NK-92 treated with Interleukin-12 subunit alpha and Interleukin-12 subunit beta, amount 100 ng/mL, for 24 hours (cell line): ENCODE results near the gene NFX1.
A peak's percentile ranks its signal among the peaks of the same experiment; 100 is the strongest.

Source experiments
- DNase-seq: peaks from one replicate; lab custom pipeline; 2025; lab: John Stamatoyannopoulos, UW

Gene NFX1

DNA sequence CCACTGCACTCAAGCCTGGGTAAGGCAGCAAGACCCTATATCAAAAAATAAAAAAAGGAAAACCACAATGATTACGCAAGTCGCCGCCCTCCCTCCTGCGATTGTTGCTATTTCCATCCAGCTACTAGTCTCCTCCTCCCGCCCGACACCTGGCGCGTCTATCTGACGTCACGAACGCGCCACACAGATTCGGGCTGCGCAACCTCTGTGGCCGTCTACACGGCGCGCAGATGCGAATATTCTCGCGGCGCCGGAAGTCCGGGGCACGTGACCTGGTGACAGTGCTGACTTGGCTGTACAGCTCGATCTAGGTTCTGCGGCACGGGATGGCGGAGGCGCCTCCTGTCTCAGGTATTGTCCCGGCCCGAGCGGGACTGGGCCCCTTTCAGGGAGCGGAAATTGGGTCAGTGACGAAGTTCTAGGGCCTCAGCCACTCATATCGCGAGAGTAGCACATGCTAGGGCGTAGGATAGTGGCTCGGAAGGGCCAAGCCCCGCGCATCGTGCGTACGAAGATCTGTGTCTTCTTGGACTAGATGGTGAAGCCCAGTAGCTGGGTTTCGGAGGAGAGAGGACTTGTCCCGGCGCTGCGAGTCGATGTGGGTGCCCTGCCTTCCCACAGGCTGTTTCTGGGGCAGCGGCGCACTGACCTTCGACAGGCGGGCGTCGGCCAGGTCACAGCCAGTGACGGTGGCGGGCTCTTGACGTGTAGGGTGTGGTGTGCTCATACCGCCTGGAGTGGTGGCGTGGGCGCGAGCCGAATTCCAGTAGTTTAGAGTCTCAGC, at the start of gene NFX1:
Gene NFX1, plus strand, starts transcription at position 270 of the 784 bp plus-strand sequence. Its CDS starts 57 bp downstream, at position 327.
- peak; percentile 93 for DNase-seq

DNA sequence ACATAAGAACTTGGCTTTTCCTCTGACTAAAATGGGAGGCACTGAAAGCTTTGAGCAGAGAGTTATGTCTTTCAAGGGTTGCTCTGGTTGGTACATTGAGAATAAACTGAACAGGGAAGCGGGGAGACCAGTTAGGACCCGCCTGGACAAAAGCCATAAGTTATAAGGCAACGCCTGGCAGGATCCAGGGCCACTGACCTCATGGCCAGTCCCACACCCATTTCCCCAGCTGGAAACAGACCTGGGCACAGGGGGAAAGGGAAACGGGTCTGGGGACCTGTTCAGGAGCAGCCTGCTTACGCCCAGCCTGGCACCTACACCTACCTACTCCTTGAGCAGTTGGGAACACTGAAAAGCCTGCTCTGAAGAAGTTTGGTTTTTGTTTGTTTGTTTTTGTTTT, 49.0 kb upstream of the NFX1 start:
- DNase-seq = no peak

DNA sequence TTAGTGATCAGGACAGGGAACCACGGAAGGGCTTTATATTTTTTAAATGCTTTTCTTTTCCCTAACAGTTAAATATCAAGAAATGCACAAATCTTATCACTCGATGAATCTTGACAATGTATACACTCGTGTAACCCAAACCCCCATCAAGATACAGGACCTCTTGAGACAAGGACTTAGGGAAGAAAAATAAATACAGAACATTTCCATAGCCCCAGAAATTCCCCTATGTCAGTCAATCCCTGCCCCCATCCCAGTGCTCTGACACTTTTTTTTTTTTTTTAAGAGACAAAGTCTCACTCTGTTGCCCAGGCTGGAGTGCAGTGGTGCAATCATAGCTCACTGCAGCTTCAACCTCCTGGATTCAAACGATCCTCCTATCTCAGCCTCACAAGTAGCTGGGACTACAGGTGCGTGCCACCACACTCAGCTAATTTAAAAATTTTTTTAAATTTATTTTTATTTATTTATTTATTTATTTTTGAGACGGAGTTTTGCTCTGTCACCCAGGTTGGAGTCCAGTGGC, 47.6 kb upstream of the NFX1 start:
- DNase-seq = no peak

DNA sequence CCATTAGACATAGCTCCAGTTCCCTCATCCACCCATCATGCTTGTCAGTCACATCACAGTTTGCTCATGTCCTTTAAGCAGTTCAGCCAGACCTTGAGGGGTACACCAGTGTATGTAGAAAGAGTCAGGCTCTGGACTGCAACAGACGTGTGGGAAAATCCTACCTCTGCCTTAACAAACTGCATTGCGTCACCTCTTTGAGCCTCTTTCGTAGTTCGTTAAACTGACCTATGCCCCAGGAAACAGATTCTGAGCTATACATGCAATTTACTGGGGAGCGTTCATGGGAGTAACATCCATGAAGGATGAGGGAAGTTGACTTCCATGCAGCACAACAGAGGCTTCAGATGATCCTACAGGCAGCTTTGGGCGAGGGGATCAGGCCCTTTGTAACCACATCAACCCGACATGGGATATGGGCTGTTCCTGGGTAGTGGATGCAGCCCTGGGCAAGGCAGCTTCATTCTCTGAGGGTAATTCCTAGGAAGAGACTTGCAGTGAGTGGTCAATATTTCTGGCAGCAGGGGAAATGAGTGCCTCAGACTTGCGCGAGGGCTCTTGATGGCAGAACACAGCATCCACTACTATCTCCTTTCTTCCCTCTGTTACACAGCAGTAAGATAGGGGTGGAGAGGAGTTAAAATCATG, 46.1 kb upstream of the NFX1 start:
- DNase-seq = no peak

DNA sequence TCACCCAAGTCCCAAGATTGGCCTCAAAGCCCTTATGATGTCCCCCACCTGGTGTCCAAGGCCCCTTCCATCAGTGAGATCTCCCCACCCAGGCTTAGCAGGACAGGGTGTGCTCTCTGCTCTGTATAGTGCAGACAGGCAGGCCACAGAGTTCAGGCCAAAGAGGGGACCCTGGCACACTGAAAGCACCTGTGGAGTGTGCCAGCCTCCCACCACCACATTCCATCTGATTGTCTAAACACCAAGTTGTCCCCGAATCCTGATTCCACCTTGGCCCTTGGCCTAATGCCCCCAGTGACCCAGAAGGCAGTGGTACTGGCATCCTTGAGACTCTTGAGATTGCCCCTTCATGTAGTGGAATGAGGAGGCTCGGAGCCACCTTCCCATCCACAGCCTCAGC, 45.0 kb upstream of the NFX1 start:
- DNase-seq = no peak

DNA sequence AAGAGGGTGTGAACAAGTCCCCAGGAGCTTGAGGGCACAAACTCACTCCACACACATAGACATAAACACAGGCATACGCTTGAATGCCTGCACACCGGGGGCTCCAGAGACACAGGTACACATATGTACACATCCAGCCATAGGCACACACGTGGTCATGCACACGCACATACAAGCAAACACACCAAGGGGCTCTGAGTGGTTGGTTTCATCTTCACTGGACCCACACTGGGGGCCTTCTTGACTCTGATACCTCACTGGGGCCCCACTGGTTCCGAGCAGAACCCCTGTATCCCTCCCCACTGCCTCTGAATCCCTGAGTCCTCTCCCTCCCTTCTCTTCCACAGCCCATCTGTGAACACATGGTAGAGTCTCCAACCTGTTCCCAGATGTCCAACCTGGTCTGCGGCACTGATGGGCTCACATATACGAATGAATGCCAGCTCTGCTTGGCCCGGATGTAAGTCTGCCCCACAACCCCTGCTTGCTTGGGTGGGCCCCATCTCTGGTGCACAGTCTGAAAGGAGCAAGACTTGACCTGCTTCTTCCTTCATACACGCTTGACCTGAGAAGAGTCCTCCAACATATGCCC, 44.0 kb upstream of the NFX1 start:
- no peak for DNase-seq

DNA sequence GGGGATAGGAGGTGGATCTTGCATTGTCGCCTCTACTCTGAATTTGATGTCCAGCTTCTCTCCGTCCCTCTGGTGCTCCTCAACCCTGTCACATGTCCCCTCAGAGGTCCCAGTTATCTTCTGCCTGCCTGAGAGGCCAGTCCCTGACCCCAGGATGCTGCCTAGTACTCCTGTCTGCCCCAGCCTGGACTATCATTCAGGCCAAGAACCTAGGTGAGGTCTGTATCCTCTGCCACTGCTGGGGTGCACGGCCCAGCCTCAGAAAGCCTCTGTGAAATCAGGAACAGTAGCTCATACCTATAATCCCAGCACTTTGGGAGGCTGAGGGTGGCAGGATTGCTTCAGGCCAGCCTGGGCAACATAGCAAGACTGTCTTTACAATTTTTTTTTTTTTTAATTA, 41.7 kb upstream of the NFX1 start:
- DNase-seq = no peak

DNA sequence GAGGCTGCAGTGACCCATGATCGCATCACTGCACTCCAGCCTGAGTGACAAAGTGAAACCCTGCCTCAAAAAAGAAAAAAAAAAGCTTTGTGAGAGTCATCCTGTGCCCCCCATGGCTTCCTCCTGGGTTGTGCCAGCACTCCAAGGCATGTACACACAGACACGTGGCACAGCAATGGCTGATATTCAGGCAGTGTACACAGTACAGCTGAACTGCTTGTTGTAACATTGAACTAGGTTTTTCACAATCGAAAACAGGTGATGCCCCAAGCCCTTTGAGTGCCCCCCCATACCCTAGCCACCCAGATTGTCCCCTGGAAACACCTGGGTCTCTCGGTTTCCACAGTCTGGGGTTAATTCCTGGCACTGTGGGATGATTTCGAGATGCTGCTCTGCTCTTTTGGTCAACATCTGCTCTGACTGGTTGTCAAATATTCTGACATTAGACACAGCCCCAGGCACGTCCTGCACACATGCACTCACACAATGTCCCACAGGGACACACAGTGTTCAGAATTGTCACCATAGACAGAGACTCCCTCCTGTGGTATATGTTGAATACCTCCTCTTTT, 41.1 kb upstream of the NFX1 start:
- DNase-seq = no peak

DNA sequence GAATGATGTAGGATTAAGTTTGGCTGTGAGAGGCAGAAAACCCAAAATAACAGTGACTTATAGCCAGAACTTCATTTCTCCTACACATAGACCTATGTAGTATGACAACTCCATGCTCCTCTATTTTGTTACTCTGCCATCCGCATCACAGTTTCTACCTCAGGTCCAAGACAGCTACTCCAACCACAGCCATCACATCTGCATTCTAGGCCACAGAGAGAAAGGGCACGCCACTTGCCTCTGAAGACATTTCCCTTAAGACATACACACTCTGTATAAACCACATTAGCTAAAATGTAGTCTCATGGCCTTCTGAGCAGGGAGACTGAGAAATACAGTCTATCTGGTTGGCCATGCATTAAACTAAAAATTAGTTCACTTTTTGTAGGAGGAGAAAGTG, 40.3 kb upstream of the NFX1 start:
- no peak for DNase-seq

DNA sequence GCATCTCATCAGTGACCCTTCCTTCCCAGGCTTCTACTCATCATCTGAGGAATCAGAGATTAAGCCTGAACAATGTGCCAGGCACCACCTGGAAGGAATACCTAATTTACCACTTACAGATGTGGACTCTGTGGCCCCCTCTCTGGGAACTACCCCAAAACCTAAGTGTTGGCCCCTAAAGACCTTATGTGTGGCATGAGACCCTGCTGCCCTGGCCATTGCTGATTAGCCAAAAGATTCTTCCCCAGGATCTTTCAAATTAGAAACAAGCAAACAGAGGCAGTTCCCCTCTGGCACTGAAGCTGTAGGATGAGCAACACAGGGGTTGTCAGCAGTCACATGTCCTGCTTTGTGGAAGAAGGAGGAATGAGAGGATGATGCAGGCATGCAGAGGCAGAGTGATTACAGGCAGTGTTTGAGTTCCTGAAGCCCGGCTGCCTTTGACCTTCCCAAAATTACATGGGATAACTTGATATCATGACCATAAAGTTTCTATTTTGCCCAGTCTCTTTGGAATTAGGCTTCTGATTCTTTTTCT, 39.8 kb upstream of the NFX1 start:
- DNase-seq = no peak

DNA sequence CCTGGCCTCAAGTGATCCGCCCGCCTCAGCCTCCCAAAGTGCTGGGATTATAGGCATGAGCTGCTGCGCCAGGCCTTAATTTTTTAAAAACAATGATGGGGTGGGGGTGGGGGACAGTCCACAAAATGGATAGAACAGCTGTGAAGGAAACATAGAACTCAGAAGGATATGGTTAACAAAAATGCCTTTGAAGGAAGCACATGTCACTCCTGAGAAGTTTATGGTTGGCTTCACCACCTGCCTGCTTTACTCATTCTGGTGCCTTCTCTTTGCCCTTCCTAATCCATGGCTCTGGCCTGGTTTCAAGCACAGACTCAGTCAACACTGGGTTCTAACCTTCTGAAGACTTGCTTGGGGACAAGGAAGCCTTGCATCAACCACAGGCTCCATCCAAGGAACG, 36.1 kb upstream of the NFX1 start:
- no peak for DNase-seq

DNA sequence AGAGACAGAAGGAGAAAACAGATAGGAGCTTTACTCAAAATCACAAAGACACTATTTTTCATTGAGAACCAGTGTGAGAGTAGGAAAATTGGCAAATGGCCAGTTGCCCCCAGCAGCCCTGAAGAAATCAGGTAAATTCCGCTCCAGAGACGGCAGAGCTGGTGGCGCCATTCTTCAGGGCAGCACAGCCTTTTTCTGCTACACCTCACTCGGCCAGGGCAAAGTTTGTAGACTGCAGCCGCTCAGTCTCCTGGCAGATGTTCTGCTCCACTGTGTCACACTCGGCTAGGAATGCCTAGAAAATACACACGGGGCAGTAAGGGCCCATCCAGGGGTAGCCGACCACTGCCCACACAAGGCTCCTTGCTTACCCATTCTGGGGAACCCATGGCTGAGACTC, 35.3 kb upstream of the NFX1 start:
- DNase-seq = no peak

DNA sequence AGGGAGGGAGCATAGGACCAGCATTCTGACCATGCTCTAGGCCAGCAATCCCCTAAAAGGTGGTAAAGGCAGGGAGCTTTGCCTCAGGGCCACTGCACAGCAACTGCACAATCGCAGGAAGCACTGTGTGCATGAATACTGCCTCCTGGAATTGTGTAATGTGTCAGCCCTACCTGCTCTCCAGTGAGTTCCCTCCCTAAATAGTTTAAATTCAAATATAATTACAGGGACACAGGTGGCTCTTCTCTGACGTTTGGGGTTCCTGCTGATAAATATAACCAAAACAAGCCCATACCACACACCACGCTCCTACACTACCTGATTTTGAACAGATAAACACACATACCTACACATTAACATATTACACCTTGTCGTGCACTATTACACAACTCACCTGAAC, 34.8 kb upstream of the NFX1 start:
- no peak for DNase-seq

DNA sequence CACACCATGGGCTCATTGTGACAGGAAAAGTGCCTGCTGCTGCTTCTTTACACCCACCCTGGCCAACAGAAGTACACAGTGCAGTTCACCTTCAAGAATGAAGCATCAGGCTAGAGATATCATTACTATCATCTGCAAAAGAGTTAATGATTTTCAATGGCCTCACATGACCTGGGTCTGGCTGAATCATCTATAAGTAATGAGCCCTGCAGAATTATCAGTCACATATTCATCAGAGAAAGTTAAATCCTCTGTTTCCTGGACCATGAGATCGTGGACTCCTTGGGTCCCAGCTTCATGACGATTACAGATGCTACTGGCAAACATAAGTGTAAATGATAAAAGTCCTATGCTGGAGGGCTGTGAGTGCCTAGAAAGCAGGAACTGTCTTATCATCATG, 34.1 kb upstream of the NFX1 start:
- DNase-seq = no peak

DNA sequence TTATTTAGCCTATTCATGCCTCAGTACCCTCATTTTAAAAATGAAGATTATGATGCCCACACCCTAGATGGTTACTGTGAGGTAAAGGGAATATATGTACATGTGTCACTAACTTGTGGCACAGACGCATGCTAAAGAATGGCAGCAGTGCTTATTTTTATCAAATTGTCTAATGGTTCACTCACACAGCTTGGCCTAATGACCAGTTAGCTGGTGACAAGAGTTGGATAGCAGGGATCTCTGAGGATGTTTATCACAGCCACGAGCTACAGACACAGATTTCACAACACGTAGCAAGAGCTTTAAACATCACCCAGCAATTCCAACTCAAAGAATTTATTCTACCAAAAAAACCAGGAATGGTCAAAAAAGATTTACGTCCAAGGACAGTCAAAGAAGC, 33.0 kb upstream of the NFX1 start:
- no peak for DNase-seq

DNA sequence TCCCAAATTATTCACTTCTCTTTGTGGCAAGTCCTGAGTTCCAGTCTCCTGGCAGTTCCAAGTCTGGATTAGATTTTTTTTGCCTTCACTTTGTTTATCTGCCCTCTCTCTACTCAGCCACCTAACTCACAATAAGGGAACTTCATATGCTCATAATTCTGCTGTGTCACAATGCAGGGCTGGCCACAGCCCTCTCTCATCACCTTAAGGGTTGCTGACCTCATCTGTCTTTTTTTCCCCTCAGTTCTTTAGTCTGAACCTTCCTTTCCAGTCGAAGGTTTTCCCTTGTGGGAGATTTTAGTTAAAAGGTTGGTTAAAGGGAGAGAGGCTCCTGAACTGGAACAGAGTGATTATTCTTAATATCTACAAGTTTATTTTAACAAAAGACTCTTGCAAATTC, 29.9 kb upstream of the NFX1 start:
- no peak for DNase-seq

DNA sequence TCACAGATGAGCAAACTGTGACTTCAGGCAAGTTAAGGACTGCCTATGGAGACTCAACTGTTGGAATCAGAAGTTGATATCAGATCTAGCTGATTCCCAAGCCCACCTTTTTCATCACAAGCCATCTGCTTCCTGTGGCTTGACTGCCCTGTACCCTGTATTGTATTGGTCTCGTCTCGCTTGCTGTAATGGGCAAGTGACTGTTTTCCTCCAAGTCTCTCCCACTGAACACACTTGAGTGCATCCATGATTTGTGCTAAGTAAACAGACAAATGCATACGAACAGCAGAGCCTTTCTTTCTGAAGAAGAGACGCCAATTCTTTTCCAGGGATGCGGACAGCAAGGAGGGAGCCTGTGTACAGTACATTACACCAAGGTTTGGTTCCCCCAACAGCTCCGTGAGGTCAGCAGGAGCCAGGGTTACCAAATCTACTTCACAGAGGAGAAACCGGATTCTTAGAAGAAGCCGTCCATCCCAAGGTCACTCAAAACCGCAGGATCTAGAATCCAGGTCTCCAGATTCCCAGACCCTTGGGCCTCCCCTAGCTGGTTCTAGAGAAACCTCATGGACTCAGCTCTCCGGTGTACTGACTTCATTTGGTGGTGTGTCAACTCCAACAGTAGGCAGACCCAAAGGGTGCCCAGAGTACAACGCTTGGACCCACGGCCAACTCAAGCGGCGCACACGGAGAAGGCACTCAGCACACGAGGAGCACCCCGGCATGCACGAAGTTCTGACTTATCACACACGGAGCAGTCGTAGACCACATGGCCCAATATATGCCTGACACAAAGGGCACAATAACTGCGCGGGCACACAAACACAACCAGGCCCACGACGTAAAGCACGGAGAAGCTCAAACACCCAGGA, 26.9 kb upstream of the NFX1 start:
- DNase-seq = peak; percentile 37

DNA sequence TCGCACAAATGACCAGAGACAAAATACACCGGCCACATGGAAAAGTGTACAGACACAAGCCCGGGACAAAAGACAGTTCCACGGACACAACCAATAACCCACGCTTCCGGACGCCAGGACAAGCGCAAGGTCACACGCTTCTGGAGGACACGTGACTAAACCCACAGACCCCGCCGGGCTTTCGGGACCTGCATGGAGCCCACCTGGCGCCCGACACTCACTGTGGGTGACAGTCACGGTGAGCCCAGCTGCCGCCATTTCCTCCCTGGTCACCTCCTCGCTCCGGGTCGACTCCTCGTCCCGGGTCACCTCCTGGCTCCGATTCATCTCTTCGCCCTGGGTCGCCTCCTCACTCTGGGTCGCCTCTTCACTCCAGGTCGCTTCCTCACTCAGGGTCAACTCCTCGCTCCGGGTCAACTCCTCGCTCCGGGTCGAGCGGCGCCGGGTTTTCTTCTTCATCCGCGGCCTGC, 26.3 kb upstream of the NFX1 start:
- peak; percentile 44 for DNase-seq

DNA sequence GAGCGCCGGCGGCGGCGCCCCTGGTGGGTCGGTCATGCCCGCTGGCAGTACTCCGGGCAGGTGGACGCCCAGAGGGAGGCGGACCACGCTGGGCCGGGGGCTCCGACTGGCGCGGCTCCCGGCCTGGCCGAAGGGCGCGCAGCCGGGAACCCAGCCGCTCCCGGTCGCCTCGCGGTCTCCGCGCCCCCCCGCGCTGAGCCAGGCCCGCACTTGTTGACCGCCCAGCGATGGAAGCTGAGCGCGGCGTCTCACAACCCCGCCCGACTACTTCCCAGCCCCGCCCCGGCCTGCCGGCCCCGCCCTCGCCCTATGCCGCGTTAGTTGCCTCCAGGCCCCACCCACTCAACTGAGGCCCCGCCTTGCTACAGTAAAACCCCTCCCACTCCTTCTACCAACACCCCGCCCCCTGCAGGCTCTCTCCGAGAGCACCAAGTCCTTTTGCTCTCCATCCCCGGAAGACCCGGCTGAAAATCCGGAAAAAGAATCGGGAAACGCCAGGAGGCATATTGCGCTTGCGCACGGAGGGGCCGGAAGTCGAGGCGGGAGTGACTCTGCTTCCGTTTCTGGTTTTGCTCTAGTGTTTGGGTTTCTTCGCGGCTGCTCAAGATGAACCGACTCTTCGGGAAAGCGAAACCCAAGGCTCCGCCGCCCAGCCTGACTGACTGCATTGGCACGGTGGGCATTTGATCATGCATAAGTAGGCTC, 25.7 kb upstream of the NFX1 start, which contains the start of the genes BAG1 and CHMP5:
Gene BAG1, minus strand, starts transcription at position 236 of the 705 bp plus-strand sequence.
Gene CHMP5, plus strand, starts transcription at position 577 of the 705 bp plus-strand sequence. Its CDS starts 30 bp downstream, at position 607.
- DNase-seq = peak; percentile 99

DNA sequence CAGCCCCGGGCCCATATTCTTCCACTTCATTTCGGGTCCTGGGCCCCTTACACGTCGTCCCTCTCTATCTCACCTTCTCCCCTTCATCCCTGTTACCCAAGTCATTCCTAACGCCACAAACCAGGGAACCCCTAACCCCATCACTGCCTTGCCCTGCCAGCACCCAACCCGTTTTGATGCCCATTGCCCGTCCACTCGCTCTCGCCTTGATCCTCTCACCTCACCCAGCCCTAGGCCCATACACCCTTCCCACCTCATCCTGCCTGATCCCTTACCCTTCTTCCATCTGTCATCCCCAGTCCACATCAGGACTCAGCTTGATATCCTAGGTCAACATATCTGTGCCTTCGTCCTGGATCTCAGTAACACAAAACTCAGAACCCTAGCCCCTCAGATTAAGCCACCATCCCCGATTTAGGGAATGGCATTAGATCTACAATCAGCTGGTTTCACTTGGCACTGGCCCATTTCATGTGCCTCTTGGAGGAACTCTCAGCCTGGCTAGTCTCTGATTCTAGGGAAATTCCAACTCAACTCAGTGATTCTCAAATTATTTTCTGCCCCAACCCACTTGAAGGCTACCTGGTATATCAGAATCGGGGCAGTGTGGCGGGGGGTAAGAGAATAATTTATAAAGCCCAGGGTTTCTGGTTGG, 25.0 kb upstream of the NFX1 start:
- no peak for DNase-seq
